IMR-90 (cell line): ENCODE results near the gene PGBD5.

Experiments used
- BHLHE40 ChIP-seq: fragments of 150-350 bp; IDR thresholded peaks from 2 replicates; pipeline ENCODE4 v1.6.1; 2016; ENCODE audit warnings: mild to moderate bottlenecking, low read depth, low read length
- CEBPB ChIP-seq: IDR thresholded peaks from 2 replicates; pipeline ENCODE4 v1.6.1; 2012; ENCODE audit warnings: low read depth, low read length, improper control_type of control experiment
- MAFK ChIP-seq: IDR thresholded peaks from 2 replicates; pipeline ENCODE4 v1.6.1; 2012; ENCODE audit warnings: low read depth, low read length, improper control_type of control experiment
- MAZ ChIP-seq: IDR thresholded peaks from 2 replicates; pipeline ENCODE4 v1.6.1; 2012; ENCODE audit warnings: low read depth, mild to moderate bottlenecking, low read length, improper control_type of control experiment, moderate library complexity, borderline replicate concordance
- MXI1 ChIP-seq: IDR thresholded peaks from 2 replicates; pipeline ENCODE4 v1.6.1; 2012; ENCODE audit warnings: low read depth, mild to moderate bottlenecking, low read length, moderate library complexity, borderline replicate concordance
- POLR2A ChIP-seq: IDR thresholded peaks from 2 replicates; pipeline ENCODE4 v1.6.1; 2012; ENCODE audit warnings: mild to moderate bottlenecking, low read depth, low read length
- RAD21 ChIP-seq: IDR thresholded peaks from 2 replicates; pipeline ENCODE4 v1.6.1; 2012; ENCODE audit warnings: low read length, improper control_type of control experiment
- RFX5 ChIP-seq: IDR thresholded peaks from 2 replicates; pipeline ENCODE4 v1.8.0; 2012; ENCODE audit warnings: low read depth, mild to moderate bottlenecking, low read length, moderate library complexity
- SMC3 ChIP-seq: fragments of 150-350 bp; IDR thresholded peaks from 2 replicates; pipeline ENCODE4 v1.6.1; 2016; ENCODE audit warnings: low read depth, mild to moderate bottlenecking, antibody characterized with exemption, low read length, moderate library complexity
- TF ChIP-seq, protein P1 (sequence below): conservative IDR thresholded peaks from 2 replicates; pipeline ENCODE4 v1.5.1; 2012; ENCODE audit warnings: mild to moderate bottlenecking, low read depth, low read length, improper control_type of control experiment
- TF ChIP-seq, protein P2 (sequence below): fragments of 150-350 bp; IDR thresholded peaks from 2 replicates; pipeline ENCODE4 v1.6.1; 2016; ENCODE audit warnings: low read depth, mild to moderate bottlenecking, low read length, moderate library complexity, borderline replicate concordance

- TF ChIP-seq MXI1 (no peak), SMC3 (no peak), RAD21 (no peak), POLR2A (no peak), MAZ (no peak), CEBPB (no peak), MAFK (no peak), BHLHE40 (no peak), RFX5 (no peak)
- TF ChIP-seq, protein P1, sequence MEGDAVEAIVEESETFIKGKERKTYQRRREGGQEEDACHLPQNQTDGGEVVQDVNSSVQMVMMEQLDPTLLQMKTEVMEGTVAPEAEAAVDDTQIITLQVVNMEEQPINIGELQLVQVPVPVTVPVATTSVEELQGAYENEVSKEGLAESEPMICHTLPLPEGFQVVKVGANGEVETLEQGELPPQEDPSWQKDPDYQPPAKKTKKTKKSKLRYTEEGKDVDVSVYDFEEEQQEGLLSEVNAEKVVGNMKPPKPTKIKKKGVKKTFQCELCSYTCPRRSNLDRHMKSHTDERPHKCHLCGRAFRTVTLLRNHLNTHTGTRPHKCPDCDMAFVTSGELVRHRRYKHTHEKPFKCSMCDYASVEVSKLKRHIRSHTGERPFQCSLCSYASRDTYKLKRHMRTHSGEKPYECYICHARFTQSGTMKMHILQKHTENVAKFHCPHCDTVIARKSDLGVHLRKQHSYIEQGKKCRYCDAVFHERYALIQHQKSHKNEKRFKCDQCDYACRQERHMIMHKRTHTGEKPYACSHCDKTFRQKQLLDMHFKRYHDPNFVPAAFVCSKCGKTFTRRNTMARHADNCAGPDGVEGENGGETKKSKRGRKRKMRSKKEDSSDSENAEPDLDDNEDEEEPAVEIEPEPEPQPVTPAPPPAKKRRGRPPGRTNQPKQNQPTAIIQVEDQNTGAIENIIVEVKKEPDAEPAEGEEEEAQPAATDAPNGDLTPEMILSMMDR = no peak
- TF ChIP-seq, protein P2, sequence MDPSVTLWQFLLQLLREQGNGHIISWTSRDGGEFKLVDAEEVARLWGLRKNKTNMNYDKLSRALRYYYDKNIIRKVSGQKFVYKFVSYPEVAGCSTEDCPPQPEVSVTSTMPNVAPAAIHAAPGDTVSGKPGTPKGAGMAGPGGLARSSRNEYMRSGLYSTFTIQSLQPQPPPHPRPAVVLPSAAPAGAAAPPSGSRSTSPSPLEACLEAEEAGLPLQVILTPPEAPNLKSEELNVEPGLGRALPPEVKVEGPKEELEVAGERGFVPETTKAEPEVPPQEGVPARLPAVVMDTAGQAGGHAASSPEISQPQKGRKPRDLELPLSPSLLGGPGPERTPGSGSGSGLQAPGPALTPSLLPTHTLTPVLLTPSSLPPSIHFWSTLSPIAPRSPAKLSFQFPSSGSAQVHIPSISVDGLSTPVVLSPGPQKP = no peak
These were observed 44.1 kb downstream of the PGBD5 start for GRCh38 chr1:230382001-230382491.
